Parathyroid adenoma (tissue), 2 donors: ENCODE data around the gene ZP1.

ENCODE experiments used
- H2AFZ ChIP-seq: fragments of 300-600 bp; sonication (generic); one replicate; pipeline ENCODE4 v1.7.0; 2017; ENCODE audit warnings: antibody characterized with exemption, mild to moderate bottlenecking
- H3K27ac ChIP-seq: fragments of 300-600 bp; sonication (generic); one replicate; pipeline ENCODE4 v1.7.0; 2017
- H3K27me3 ChIP-seq: fragments of 300-600 bp; sonication (generic); one replicate; pipeline ENCODE4 v1.7.0; 2017; ENCODE audit warnings: low read length; ENCODE audit not compliant: control insufficient read depth, insufficient read depth
- H3K36me3 ChIP-seq: fragments of 300-600 bp; sonication (generic); one replicate; pipeline ENCODE4 v1.7.0; 2017; ENCODE audit warnings: low read length; ENCODE audit not compliant: control insufficient read depth, insufficient read depth
- H3K4me1 ChIP-seq: fragments of 300-600 bp; sonication (generic); one replicate; pipeline ENCODE4 v1.7.0; 2017; ENCODE audit warnings: control low read depth
- H3K4me2 ChIP-seq: fragments of 300-600 bp; sonication (generic); one replicate; pipeline ENCODE4 v1.7.0; 2017; ENCODE audit warnings: low read length
- H3K4me3 ChIP-seq: fragments of 300-600 bp; sonication (generic); one replicate; pipeline ENCODE4 v1.7.0; 2017; ENCODE audit warnings: low read depth, low read length
- H3K79me2 ChIP-seq: fragments of 300-600 bp; sonication (generic); one replicate; pipeline ENCODE4 v1.7.0; 2017; ENCODE audit warnings: control low read depth
- H3K9ac ChIP-seq: fragments of 300-600 bp; sonication (generic); one replicate; pipeline ENCODE4 v1.7.0; 2017; ENCODE audit warnings: mild to moderate bottlenecking
- H3K9me3 ChIP-seq: fragments of 300-600 bp; sonication (generic); one replicate; pipeline ENCODE4 v1.7.0; 2017; ENCODE audit warnings: low read length; ENCODE audit not compliant: control insufficient read depth
- CTCF ChIP-seq: fragments of 300-600 bp; sonication (generic); IDR thresholded peaks from one replicate; pipeline ENCODE4 v1.7.0; 2017; ENCODE audit warnings: antibody characterized with exemption, mild to moderate bottlenecking
- donor health status: primary hyperparathyroidism.

Gene ZP1

DNA sequence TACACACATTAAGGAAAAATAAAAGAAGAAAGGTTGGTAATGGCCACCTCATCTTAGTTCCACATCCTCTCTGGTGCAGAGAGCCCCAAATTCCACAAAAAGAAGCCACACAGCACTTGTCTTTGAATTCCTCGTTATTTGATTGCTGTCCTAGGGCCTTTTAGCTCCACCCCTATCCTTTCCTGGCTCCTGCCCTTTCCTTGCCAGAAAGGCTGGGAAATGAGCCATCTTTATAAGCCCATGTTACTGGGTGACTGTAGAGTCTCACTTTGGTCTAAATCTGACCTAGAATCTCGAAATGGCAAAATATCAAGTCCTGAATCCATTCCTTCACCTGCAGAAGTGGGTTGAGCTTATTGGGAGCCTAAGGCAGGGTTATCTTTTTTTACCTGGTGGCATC, 52.6 kb downstream of the ZP1 start:
- Histone ChIP-seq H3K27ac (no peak overlapping the region), H3K4me2 (no peak overlapping the region), H3K36me3 (no peaks in the 10 kb centered on the region), H2AFZ (no peak overlapping the region), H3K4me1 (peaks cover 4% of the 10 kb centered on the region), H3K4me3 (no peak overlapping the region), H3K9me3 (no peaks in the 10 kb centered on the region), H3K79me2 (no peaks in the 10 kb centered on the region), H3K27me3 (no peaks in the 10 kb centered on the region), H3K9ac (no peak overlapping the region)
- TF ChIP-seq CTCF = no peak

- Histone ChIP-seq H3K4me3 (no peak overlapping the region), H3K27me3 (no peaks in the 10 kb centered on the region), H3K9ac (no peak overlapping the region), H3K4me2 (no peak overlapping the region), H3K36me3 (no peaks in the 10 kb centered on the region), H3K4me1 (no peaks in the 10 kb centered on the region), H2AFZ (no peak overlapping the region), H3K27ac (no peak overlapping the region), H3K79me2 (no peaks in the 10 kb centered on the region), H3K9me3 (no peaks in the 10 kb centered on the region)
- TF ChIP-seq CTCF = no peak
Measured at GRCh38 chr11:60921259-60921658, 53.9 kb downstream of the ZP1 start.

DNA sequence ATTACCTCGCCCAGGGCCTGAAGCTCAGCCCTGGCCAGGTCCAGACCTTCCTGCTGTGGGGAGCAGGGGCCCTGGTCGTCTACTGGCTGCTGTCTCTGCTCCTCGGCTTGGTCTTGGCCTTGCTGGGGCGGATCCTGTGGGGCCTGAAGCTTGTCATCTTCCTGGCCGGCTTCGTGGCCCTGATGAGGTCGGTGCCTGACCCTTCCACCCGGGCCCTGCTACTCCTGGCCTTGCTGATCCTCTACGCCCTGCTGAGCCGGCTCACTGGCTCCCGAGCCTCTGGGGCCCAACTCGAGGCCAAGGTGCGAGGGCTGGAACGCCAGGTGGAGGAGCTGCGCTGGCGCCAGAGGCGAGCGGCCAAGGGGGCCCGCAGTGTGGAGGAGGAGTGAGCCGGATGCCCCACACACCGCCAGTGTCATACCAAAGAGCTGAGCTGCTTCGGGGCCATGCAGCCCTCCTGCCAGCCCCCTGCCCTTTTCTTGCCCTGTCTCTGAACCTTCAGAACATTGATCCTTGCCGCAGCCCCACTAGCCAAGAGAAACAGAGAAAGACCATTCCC, 54.5 kb downstream of the ZP1 start:
- Histone ChIP-seq H3K4me2 (no peak overlapping the region), H3K36me3 (no peaks in the 10 kb centered on the region), H3K27ac (no peak overlapping the region), H2AFZ (no peak overlapping the region), H3K4me3 (no peak overlapping the region), H3K4me1 (no peaks in the 10 kb centered on the region), H3K9me3 (no peaks in the 10 kb centered on the region), H3K9ac (no peak overlapping the region), H3K79me2 (no peaks in the 10 kb centered on the region), H3K27me3 (no peaks in the 10 kb centered on the region)
- TF ChIP-seq CTCF = no peak

DNA sequence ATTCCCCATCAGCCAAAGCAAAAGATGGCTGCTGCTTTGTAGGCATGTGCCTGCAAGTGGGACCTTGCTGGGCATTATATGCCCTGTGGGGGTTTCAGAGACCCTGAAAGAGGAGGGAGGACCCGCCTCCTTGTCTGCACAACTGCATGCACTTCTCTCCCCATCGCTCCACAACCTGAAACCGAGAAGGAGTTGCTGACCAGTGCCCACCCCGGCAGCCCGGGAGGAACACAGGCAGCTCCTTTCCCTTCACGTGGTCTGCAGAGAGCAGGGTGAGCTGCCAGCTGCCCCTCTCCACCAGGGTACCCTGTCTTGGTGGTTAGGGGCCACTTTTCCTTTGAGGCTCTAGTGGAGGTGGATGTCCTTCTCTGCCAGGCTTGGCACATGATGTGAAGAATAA, 55.6 kb downstream of the ZP1 start:
- Histone ChIP-seq H2AFZ (no peak overlapping the region), H3K79me2 (no peaks in the 10 kb centered on the region), H3K27ac (no peak overlapping the region), H3K9ac (no peak overlapping the region), H3K27me3 (no peaks in the 10 kb centered on the region), H3K36me3 (no peaks in the 10 kb centered on the region), H3K4me3 (no peak overlapping the region), H3K4me1 (no peaks in the 10 kb centered on the region), H3K9me3 (no peaks in the 10 kb centered on the region), H3K4me2 (no peak overlapping the region)
- TF ChIP-seq CTCF = no peak

DNA sequence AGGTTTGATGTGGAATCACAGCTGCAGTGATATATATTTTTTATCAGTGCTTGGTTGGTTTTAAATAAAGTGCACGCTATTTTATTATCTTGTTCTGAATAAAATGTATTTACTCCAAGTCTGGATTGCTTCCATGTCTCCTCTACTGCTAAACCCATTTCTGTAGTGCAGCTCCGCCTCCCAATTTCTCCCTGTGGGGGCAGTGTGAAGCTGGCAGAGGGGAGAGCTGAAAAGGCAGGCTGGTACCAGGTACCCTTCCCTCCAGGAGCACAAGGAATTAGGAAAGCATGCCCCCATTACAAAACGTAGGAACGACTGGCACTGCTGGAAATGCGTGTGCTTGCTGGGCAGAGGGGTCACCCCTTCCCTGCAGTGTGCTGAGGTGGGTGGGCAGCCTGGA, 56.0 kb downstream of the ZP1 start:
- no peak for TF ChIP-seq CTCF
- no peak overlapping the region for H3K9ac ChIP-seq
- no peak overlapping the region for H2AFZ ChIP-seq
- H3K79me2 ChIP-seq = no peaks in the 10 kb centered on the region
- no peaks in the 10 kb centered on the region for H3K27me3 ChIP-seq
- H3K9me3 ChIP-seq = no peaks in the 10 kb centered on the region
- H3K4me1 ChIP-seq = no peaks in the 10 kb centered on the region
- H3K36me3 ChIP-seq = no peaks in the 10 kb centered on the region
- H3K27ac ChIP-seq = no peak overlapping the region
- no peak overlapping the region for H3K4me3 ChIP-seq
- H3K4me2 ChIP-seq = no peak overlapping the region
